GM18511 (cell line): ENCODE measurements around the gene SELENOM.
"Not testable (repeated sequence)": the region's sequence is repeated elsewhere in the genome, so short reads cannot be mapped to it uniquely, and the experiment has no call there.

ENCODE experiments used
- ATAC-seq: cut with Tn5 transposase; IDR thresholded peaks from one replicate; pipeline ENCODE4 v1.9.1; 2021; ENCODE audit warnings: mild to moderate bottlenecking, moderate library complexity; ENCODE audit not compliant: unreplicated experiment

The SELENOM gene

DNA sequence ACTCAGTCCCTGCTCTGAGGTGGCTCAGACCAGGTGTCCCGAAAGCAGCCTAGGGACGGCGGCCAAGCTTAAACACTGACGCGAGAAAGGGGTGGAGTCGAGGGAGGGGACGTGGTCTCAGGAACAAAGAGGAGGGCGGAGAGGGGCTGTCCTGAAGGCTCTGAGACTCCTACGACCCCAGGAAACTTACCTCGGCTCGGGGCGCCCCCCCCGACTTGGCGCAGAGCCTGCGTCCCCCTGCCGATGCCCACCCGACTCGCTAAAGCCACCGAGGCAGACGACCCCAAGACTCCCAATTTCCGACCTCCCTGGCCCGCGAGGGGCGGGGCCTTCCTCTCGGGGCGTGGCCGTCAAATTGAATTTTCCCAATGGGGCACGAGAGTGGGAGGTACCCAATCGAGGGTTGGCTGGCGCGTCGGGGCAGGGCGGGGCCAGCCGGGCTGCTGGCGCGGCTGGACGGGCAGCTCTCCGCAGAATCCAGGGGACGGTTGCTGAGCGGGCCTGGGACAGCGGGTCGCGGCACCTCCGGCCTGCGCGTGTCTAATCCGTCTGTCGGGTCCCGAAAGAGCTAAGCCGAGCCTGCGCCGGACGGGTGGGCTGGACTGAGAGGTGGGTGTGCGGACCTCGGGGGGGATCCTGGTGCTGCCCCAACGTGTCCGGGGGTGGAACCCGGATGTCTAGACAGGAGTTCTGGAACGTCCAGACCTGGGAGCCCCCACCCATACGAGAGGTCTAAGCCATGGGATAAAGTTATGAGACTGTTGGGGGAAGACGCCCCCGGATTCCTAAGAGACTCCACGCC lies 26.3 kb downstream of the SELENOM start, which contains the start of gene SMTN:
SMTN (plus strand) TSS at position 471 of the 802 bp plus-strand sequence. CDS start 1,941 bp downstream, outside the sequence.
- peak; percentile 70 for ATAC-seq

DNA sequence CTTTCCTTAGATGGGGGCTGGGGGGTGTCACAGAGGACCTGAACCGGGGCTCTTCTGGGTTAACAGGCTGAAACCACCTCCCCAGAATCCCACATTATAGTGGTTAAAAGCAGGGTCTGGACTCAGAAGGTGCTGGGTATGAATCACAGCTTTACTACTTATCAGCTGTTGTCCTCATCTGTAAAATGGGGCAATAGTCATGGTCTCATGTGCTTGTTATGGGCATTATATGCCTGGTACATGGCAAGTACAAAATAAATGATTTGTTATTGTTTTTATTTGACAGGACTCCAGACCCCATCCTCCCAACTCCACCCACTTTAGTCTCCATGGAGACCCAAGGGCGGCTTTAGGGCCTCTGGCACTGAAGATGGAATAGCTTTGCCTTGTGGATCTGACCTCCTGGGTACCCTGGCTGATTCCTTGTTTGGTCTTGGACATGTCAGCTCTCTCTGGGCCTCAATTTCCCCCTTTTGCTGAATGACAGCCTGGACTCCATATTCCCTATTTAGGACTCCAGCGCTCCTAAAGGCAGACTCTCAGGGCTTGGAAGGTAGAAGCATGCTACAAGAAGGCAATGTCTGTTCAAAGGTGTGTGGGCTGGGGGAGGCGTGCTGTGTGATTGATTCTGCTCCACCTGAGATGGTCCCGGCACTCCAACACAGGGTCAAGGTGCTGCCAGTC lies 27.1 kb downstream of the SELENOM start:
- ATAC-seq = no peak

DNA sequence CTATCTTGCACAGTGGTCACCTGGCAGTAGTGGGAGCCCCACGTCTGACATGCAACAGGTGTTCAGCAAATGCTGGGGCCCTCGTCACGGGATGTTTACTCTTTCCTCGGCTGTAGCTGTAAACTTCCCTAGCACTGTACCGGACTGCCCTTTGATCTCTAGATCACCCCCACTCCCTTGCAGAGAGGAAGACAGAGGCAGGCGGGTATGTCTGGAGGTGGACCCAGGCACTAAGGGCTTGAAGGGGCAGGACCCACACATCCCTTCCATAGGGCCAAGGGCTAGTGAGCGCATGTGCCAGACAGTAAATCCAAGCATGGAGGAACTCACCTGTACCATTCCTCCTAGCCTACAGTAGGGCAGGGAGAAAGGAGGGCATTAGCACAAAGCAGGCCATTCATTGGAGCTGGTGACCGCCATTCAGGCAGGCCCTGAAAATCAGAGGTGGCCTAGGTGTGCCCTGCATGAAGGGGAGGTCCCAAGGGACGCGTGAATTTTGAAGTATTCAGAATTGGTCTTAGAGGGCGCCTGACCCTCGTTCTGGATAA lies 28.2 kb downstream of the SELENOM start:
- no peak for ATAC-seq

DNA sequence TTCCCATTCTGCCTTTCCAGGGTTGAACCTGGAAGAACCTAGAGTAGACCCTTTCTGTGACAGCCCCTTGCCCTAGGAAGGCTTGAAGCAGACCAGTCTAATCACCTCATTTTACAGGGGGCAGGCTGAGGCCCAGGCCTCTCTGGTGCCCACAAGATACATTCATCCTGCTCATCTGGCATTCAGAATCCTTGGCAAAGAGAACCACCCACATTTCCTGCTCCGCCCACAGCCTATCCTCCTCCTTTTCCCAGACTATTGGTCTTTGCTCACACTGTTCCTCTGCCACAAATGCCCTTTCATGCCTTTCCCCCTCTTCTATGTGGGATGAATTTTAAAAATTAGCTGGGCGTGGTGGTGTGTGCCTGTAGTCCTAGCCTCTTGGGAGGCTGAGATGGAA lies 29.0 kb downstream of the SELENOM start:
- not testable (repeated sequence) for ATAC-seq

DNA sequence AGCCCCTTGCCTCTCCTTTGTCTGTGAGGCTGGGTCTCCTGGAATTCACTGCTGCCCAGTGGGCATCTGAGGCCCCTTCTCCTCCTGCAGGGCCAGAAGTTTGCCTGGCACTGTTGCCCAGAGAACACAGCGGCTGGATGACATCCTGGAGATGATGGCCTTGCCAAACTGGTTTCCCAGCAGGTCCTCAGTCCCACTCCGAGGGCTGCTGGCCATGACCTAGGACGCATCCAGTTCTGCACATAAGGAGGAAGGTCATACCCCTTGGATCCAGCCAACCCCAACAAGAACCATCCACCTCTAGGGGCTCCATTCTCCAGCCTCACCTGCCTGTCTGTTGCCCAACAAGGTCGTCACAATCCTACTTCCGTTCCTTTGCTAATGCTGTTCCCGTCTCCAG lies 29.7 kb downstream of the SELENOM start:
- ATAC-seq = no peak

DNA sequence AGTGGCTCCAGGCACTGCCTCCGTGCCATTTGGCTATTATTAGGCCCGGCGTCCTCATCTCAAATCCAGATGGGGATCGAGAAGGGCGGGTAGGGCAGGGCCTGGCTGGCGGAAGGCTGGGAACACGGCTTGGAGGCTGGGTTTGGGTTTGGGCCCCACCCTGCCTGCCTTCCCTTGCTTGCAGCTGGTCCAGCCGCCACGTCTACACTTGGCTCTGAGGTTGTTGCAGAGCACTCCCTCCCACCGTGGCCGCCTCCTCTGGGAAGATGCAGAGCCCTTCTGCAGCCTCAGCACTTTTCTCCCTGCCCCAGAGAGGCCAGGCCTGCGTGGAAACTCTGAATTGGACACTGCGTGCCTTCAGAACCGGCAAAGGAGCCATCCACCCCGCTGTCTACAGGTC lies 31.4 kb downstream of the SELENOM start:
- no peak for ATAC-seq

DNA sequence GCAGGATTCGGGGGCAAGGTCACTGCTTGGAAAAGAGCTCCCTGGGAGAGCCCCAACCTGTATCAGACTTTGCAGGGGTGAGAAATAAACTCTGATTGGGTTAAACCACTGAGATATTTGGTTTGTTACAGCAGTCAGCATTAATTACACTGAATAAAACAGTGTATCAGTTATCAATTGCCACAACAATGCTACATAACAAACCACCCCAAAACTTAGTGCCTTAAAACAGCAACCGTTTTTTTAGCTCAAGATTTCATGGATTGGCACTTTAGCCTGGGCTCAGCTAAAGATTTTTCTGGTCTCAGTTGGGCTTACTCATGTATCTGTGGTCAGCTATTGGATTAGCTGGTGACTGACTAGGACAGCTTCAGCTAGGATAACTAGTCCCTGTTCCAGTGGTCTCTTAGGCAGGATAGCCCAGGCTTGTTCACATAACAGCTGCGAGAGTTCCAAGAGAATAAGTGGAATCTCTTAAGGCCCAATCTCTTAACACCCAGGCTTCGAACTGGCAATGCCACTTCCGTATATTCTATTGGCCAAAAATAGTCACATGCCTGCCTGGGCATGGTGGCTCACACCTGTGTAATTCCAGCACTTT lies 33.7 kb downstream of the SELENOM start:
- not testable (repeated sequence) for ATAC-seq

DNA sequence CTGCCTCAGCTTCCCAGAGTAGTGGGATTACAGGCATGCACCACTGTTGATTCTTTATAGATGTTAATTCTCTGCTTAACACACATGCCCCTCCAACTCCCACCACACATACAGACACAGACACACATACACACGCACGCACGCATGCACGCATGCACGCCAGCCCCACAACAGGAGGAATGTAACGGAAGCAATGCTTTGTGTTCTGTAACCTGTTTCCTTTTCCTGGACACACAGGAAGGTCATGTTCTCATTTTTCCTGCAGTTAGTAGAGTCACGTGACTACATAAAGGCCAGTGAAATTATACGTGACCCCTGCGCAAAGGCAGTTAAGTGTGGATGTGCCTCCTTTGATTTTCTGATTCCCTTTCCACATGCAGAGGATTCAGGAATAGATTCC lies 34.2 kb downstream of the SELENOM start:
- ATAC-seq = not testable (repeated sequence)

DNA sequence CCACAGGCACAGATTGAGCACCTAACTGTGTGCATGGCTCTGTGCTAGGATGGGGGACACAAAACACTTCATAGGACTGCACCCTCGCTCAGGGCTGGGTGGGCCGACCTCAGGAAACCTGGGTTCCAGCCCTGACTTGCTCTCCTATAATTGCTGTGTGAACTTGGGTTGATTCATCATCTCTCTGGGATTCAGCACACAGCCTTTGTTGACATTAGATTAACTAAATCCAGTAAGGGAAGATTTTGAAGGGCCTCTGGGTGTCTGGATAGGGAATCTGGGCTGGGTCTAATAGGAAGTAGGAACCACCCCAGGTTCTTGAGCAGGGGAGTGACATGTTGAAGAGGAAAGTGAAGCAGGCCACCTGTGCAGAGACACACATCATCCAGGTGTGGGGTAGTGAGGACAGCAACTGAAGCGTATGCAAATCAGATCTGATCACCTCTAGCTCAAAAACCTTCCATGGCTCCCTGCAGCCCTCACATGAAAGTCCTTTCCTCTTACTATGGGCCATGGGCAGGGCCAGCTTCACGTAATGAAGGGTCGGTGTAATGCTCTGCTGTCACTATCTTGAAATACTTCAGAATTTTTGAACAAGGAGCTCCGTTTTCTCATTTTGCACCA lies 37.6 kb downstream of the SELENOM start:
- ATAC-seq = not testable (repeated sequence)

DNA sequence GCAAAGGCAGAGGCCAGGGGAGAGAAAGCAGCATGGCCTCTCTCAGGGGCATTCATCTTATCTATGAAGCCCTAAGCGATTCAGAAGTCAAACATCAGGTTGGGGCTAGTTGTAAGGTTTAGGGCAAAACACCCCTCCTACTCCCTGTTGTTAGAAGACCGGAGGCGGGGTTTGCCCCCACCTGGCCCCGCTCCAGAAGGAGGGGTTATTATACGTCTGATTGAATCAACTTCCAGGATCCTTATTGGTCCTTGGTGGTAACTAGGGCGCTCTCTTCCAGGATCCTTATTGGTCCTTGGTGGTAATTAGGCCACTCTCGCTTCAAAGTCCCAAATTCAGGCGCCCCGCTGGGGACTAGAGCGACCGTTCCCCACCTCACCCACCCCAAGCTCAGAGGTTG lies 38.4 kb downstream of the SELENOM start:
- ATAC-seq = no peak

DNA sequence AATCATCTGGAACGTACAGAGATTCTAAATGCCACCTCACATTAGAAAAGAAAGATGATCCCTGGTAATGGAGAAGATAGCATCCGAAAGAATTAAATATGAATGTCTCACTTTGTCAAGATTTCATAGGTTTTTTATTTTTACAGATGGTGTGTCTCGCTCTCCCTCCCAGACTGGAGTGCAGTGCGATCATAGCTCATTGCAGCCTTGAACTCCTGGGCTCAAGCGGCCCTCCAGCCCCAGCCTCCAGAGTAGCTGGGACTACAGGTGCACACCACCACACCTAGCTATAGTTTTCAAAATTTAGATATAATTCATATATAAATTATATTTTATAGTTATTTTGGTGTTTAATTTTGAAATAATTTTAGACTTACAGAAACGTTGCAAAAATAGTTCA lies 43.0 kb downstream of the SELENOM start:
- no peak for ATAC-seq

DNA sequence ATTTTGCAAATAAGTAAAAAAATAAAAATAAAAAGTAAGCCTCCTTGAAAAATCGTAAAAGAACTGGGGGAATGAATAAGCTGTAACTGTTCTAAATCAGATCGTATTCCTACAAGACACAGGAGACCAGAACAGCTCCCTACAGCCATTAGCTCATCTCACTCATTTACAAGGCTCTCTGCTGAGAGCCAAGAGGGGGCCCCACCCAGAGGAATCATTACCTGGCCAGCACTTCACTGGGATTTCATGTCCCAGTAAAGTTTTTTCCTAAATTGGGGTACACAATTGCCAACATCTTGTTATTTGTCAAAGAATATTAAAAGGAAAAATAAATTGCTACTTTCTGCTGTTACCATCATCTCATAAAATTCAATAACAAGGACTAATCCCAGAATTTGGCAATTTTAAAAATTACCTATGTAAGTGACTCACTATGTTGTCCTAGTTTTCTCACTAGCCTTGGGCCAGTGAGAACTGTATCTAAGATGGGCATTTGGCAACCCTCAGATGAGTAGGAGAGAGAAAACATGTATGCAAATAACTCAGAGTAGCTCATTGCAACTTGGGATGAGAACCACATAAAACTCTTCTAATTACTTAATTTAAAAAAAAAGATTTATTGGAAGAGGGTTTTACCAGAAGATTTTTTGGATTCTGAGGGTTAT lies 44.7 kb downstream of the SELENOM start:
- no peak for ATAC-seq

DNA sequence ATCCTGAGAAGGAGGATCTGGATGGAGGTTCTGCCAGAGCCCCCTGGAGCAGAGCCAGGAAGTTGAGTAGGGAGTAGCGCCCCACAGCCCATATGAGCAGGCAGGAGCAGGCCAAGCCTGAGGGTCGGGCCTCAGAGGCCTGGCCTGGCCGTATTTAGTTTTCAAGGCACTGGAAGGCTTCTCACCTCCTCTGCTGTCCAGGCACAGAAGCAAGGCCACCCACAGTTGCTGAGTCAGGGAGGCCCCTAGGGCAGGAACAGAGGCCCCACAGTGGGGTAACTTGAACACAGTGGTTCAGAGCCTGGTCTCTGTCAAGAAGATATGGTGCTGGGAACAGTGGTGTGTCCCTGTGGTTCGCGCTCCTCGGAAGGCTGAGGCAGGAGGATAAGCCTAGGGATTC lies 47.7 kb downstream of the SELENOM start:
- ATAC-seq = not testable (repeated sequence)

DNA sequence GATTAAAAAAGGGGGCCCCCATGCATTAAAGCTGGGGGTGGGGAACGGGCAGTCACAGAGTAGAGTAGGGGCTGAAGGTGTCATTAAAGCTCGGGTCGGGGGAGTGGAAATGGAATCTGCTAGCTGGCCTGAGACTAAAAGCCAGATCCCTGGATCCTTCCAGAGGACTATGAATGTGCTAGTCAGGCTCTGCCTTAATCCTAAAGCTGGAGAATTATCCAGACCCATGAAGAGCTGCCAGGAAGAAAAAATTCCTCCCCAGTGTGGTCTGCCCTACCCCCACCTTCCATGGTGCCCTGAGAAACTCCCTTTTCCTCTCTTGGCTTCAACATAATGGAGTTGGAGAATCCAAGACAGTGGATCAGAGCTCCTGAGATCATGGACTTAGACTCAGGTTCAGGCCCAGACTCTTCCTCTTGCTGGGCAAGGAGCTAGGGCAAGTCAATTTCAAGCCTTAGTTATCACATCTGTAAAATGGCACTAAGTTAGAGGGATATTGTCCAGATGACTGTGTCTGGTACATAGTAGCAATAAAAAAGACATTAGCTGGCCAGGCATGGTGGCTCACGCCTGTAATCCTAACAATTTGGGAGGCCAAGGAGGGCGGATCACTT lies 50.3 kb downstream of the SELENOM start:
- ATAC-seq = no peak

DNA sequence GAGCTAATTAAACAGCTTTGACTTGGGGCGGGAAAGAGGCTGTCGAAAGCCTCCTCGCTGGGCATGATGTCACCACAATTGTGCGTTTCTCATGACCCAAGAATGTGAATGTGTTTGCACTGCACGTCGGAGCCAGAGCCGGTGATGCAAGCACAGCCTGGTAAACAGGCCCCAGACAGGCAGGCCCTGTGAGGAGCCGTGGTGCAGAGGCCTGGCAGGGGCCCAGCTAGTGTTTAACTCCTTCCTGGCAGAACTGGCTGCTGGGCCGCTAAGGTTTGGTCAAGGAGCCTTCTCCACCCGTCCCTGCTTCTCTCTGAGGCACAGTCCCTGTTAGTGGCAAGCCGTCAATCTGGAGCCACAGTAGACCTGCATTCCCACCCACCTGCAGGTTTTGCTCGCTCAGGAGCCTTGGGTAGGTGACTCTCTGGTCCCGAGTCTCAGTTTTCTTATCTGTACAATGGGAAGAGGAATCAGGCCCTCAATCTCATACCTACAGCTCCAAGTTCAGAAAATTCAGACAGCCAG lies 51.7 kb downstream of the SELENOM start:
- ATAC-seq = no peak

DNA sequence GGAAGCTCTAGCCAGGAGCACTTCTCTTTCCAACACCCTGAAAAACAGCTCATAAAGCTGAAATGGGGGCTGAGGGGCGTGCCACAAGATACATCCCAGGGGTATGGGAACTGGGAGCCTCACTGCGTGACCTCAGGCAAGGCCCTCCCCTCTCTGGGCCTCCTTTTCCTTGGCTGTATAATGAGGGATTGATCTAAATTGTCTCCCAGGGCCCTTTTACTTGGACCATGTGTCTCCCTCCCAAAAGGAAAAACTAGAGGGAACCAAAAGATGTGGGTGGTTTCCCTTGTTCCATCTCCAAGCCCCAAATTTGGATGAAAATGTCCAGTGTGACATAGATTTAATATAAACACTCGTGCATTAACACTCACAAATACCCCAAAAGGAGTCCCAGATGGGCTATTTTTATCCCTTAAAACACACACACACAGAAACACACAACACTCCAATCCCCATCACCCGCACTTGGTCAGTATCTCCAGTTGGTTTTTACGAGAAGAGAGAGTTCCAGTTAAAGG lies 52.2 kb downstream of the SELENOM start:
- ATAC-seq = no peak
